ENCODE data around the gene LEFTY1. TPM values are rescaled to one million over a fixed set of nuclear protein-coding genes. Genes with fewer than 3 reads are reported as not detected.

LEFTY1 gene
- total and polyA plus RNA-seq, 9 of the 15 experiments (the other 6 are each of a cell fraction or from before 2014, with no cell fraction given), result 0.07 to 0.24 (median 0.17) TPM; not detected in 5

DNA sequence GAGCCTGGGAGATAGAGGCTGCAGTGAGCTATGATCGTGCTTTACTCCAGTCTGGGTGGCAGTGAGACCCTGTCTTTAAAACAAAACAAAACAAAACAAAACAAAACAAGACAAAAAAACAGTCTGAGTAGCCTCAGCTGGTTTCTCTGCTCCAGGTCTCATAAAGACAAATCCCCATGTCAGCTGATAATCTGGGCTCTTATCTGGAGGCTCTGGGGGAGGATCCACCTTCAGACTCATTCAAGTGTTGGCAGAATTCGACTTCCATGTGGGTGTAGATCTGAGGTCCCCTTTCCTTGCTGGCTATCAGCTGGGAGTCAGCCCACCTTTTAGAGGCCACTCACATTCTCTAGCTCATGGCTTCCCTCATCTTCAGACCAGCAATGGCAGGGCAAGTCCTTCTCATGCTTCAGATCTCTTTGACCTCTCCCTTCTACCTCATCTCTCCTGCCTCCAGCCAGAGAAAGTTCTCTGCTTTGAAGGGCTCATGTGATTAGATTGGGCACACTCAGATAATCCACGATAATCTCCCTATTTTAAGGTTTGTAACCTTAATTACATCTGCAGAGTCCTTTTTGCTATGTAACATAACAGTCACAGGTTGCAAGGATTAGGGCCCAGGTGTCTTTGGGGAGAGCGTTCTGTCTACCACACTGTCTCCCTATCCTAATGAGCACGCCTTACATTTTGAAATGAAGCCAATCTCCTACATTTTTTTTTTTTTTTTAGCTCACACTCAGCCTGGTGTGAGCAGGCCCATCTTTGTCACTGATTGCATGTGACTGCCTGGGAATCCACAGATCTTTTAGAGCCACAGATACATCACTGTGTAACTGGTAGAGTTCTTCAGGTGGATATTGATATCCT, 42.6 kb upstream of the LEFTY1 start (continued):
- TF ChIP-seq KAT7 (CRISPR knock-in tag; IDR thresholded peaks at IDR 0.05; ENCODE audit: borderline replicate concordance), result no peak; the same call in 1 of the 2 replicates
- TF ChIP-seq ZNF316 (IDR thresholded peaks at IDR 0.05), result peak; percentile 77
- TF ChIP-seq ZNF384 (IDR thresholded peaks at IDR 0.05; ENCODE audit: low read depth, low read length), result peak; percentile 71
- TF ChIP-seq ZNF589 (CRISPR knock-in tag; IDR thresholded peaks at IDR 0.05; ENCODE audit: low read depth), result no peak; the same call in 1 of the 2 replicates
- no peak for TF ChIP-seq PATZ1 (CRISPR knock-in tag; IDR thresholded peaks at IDR 0.05; ENCODE audit: borderline replicate concordance)
- TF ChIP-seq, protein P1, sequence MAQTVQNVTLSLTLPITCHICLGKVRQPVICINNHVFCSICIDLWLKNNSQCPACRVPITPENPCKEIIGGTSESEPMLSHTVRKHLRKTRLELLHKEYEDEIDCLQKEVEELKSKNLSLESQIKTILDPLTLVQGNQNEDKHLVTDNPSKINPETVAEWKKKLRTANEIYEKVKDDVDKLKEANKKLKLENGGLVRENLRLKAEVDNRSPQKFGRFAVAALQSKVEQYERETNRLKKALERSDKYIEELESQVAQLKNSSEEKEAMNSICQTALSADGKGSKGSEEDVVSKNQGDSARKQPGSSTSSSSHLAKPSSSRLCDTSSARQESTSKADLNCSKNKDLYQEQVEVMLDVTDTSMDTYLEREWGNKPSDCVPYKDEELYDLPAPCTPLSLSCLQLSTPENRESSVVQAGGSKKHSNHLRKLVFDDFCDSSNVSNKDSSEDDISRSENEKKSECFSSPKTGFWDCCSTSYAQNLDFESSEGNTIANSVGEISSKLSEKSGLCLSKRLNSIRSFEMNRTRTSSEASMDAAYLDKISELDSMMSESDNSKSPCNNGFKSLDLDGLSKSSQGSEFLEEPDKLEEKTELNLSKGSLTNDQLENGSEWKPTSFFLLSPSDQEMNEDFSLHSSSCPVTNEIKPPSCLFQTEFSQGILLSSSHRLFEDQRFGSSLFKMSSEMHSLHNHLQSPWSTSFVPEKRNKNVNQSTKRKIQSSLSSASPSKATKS (CRISPR knock-in tag; IDR thresholded peaks at IDR 0.05), result no peak
- TF ChIP-seq ELK3 (CRISPR knock-in tag; IDR thresholded peaks at IDR 0.05), result no peak
- no peak for TF ChIP-seq ZNF354B (CRISPR knock-in tag; IDR thresholded peaks at IDR 0.05)
- TF ChIP-seq, protein P2, sequence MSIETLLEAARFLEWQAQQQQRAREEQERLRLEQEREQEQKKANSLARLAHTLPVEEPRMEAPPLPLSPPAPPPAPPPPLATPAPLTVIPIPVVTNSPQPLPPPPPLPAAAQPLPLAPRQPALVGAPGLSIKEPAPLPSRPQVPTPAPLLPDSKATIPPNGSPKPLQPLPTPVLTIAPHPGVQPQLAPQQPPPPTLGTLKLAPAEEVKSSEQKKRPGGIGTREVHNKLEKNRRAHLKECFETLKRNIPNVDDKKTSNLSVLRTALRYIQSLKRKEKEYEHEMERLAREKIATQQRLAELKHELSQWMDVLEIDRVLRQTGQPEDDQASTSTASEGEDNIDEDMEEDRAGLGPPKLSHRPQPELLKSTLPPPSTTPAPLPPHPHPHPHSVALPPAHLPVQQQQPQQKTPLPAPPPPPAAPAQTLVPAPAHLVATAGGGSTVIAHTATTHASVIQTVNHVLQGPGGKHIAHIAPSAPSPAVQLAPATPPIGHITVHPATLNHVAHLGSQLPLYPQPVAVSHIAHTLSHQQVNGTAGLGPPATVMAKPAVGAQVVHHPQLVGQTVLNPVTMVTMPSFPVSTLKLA (conservative IDR thresholded peaks at IDR 0.05), result no peak; a peak in 1 of 4 replicates
- TF ChIP-seq PTTG1 (tag; IDR thresholded peaks at IDR 0.05; ENCODE audit: low read depth), result no peak
- TF ChIP-seq MYC (IDR thresholded peaks at IDR 0.05; ENCODE audit: low read depth, low read length), result peak; percentile 49; the same call in 1 of the 2 replicates
- no peak for TF ChIP-seq MYC (CRISPR knock-in tag; IDR thresholded peaks at IDR 0.05; ENCODE audit: borderline replicate concordance, low read depth)
- no peak for TF ChIP-seq ADNP (tag; IDR thresholded peaks at IDR 0.05)
- peak in 1 of 2 experiments; percentile 23; a peak in 1 of 4 replicates for TF ChIP-seq TBL1XR1 (IDR thresholded peaks at IDR 0.05; ENCODE audit: low read length in 2 of 2)
- no peak for TF ChIP-seq NFATC3 (IDR thresholded peaks at IDR 0.05)
- TF ChIP-seq HNRNPUL1 (IDR thresholded peaks at IDR 0.05; ENCODE audit: low read length), result no peak
- no peak for TF ChIP-seq ZNF785 (CRISPR knock-in tag; IDR thresholded peaks at IDR 0.05)
- 0 out of 2 replicates have a peak, but pooled peaks have one; percentile 28 for TF ChIP-seq HLTF (IDR thresholded peaks at IDR 0.05)
- TF ChIP-seq CBX2 (IDR thresholded peaks at IDR 0.05; ENCODE audit: insufficient read depth, low read length, poor library complexity, severe bottlenecking), result no peak

All from K562 (cell line).